H4 (cell line): ENCODE measurements around the gene UBAC2. TPM values are rescaled to one million over a fixed set of nuclear protein-coding genes. Genes with fewer than 3 reads are reported as not detected.
A peak's percentile ranks its signal among the peaks of the same experiment; 100 is the strongest.

Experiments
- DNase-seq: peaks from one replicate; pipeline ENCODE4 v3.0.0-alpha.2; 2015; ENCODE audit warnings: low spot score
- total RNA-seq: library from RNA; depleted of rRNA; stranded (reverse); fragments of >200 nt; shearing (Covaris generic); gene quantifications from 2 replicates; pipeline ENCODE4 v1.2.3, GENCODE V29; 2014

The UBAC2 gene
- total RNA-seq, 1 experiment from 2014 or later = 29.8 TPM

DNA sequence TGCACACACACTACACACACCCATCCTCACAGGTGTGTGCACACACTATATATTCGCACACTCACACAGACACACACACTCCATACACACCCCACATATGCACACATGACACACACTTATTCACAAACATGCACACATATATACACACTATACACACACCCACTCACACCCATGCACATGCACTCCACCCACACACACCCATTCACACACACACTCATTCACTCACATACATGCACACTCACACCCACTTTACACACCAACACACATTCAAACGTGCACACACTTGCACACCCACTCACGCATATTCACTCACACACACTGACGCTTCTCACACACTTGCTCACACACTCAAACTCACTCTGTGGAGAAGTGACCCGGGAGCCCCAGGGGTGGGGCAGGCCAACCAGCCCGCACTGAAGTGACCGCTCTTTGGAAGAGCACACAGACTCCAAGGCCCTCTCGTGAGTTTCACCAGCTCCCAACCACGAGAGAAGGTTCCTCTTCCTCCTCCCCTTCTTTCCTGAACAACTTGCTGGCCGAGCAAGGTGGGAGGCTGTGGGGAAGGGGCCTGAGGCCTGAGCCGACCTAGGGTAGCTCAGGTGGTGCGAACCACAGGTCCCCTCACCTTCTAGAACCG lies 214.5 kb downstream of the UBAC2 start:
- DNase-seq = no peak

DNA sequence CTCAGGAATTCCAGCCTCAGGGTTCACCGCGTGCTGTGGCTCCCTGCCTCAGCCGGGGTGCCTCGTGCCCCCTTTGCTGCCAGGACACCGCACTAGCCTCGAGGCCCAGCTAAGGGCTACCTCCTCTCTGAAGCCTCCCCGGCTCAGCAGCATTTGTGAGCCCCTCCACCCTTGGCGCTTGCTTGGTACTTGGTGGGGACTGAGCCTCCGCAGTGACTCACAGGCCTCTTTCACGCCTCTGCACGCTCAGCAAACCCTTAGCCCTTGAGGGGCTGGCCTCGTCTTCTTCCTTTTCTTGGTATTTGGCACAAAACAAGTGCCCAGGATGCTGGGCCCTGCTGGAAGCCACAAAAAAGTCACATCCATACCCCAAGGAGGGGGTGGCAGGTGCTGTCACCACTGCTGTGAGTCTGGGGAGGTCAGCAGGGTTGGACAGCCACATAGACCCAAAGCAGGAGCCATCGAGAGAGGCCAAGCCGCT lies 215.2 kb downstream of the UBAC2 start:
- DNase-seq = no peak

DNA sequence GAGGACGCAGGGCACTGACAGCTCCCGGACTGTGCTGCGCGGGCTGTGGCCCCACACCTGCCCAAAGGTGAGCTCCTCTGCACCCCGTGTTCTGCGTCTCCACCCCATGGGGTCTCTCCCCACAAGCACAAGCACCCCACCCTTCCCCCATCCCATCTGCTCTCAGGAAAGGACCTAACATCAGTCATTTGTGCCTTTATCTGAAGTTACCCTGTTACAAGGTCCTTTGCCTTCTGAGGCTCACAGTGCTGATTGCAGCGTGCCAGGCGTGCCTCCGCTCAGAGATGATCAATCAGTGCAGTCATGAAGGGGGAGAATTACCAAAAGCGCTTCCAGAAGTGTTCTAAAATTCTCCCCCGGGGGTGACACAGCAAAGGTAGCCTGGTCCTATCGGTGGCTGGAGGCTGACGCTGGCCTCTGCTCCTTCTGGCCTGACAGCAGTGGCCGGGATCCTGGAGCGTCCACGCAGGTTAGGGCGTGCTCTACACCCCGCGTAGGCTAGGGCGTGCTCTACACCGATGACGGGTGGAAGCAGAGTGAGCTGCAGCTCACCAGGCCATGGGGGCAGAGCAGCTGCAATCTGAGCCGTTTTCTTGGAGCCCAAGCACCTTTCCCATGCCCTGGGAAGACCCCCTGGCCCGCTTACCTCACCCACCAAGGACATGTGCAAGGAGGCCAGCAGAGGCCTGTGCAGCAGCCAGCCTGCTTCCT lies 215.9 kb downstream of the UBAC2 start:
- no peak for DNase-seq

DNA sequence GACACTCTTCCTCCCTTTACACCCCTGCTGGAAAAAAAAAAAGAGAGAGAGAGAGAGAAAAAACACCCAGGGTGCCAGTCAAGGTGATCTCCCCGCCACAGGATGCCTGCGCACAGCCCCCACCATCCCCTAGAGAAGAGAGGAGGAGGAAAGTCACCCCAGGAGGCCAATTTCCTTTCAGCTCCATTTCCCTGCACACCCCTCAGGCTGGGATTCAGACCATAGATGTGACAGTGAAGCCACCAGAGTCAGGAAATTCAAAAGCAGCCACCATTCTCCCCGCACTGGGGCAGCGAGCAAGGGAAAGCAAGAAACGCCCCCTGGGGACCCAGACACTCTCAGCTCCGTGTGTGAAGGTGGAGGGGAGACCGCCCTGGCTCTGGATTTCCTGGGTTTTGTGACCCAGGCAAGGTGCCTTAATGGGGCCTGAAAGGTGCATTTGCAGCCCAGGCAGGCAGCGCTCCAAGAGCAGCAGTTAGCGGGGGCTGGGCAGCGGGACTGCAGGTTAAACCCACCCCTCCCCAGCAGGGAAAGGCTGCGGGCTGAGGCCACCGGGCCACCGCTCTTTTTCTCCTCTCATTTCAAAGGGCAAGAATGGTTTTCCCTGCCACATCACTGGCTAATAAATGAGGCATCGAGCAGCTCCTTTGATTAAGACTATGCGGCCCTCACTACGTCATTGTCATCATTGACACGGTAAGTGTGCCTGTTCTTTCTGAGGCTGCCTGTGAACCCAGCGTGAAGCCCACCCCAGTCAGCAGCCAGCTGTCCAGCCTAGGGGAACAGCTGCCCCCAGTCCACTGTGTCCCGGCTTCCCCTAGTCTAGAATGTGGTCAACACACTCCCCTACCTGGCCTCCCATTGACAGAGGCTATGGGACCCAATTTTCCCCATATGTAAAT lies 216.8 kb downstream of the UBAC2 start:
- no peak for DNase-seq

DNA sequence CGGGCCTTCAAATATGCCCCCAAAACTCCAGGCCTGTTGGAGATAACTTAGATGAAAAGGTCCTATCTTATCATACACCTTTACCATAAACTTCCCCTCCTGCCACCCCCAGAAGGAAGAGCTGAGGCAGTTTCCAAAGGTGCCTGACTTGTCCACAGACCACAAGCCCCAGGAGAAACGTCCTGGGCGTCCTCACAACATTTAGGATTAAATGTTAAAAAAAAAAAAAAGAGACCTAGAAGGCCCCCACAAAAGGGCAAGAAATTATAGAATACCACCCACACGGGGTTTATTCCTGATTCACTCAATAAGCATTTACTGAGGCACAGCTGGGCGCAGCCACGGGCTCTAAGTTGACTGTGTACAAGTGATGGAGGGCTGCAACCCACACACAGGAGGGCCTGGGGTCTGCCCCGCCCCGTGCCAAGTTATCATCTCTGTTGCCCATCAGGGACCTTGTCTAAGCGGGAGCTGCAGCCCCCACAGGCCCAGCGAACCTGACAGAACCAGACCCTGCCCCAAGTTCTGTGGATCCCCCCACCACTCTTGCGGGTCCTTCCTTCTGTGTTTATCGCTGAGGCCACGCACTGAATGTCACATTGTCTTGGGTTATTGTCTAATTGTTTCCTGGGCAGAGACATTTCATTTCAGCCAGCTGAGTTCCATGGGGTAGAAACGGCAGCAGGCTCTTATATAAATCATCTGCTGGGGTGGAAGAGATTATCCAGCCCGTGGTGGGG lies 217.6 kb downstream of the UBAC2 start:
- DNase-seq = no peak

DNA sequence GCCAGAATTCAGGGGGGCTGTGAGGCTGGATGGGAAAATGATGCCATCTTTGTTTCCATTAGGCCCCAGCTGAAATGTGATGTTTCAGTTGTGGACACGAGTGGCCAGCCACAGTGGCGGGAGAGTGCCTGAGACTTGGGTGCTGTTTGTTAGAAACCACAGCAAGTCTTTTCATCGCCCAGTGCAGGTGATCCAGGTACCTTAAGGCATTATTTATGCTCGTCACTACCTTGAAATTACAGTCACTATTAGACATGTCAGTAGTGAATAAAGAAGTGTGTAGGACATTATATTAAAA lies 218.1 kb downstream of the UBAC2 start:
- DNase-seq = no peak

DNA sequence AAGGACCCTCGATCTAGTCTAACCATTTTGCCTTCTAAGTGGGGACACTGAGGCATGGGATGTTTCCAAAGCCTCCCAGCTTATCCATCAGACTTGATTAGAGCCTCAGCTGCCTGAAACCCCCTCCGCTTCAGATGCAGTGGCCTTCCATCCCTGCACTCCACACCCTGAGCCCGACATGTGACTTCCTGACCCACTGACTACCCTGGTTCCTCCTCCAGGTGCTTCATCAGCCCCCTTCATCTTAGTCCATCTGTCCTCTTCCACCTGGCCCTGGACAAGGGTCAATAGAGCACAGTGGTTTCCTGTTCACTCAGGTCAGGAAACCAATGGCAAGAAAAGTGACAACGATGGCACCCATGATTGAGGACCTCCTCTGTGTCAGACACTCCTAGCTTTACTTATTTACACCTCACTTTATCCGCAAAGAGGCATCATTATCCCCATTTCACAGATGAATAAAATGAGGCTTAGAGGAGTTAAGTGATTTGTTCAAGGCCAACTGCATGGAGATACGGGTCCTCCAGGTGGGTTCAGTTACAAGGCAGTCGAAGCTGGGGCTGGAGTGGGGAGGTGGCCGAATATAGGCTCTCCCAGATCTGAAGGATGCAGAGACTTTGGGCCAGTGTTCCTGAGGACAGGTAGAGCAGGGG lies 219.1 kb downstream of the UBAC2 start:
- DNase-seq = no peak

DNA sequence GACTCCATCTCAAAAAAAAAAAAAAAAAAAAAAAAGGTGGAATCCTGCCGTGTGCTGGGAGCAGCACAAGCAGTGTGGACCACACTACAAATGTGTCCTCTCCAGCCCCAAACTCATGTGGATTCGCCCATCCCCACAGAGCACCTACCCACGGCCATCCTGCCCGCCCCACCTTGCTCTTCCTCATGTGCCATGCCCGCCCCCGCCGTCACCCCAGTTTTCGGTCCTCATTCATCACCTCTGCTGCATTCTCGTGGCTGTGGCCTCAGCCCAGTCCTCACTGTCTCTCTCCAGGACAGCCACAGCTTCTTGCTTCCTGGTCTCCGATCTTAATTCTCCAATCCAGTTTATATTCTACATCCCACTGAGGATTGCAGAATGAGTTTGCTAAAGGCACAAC lies 220.6 kb downstream of the UBAC2 start:
- no peak for DNase-seq

DNA sequence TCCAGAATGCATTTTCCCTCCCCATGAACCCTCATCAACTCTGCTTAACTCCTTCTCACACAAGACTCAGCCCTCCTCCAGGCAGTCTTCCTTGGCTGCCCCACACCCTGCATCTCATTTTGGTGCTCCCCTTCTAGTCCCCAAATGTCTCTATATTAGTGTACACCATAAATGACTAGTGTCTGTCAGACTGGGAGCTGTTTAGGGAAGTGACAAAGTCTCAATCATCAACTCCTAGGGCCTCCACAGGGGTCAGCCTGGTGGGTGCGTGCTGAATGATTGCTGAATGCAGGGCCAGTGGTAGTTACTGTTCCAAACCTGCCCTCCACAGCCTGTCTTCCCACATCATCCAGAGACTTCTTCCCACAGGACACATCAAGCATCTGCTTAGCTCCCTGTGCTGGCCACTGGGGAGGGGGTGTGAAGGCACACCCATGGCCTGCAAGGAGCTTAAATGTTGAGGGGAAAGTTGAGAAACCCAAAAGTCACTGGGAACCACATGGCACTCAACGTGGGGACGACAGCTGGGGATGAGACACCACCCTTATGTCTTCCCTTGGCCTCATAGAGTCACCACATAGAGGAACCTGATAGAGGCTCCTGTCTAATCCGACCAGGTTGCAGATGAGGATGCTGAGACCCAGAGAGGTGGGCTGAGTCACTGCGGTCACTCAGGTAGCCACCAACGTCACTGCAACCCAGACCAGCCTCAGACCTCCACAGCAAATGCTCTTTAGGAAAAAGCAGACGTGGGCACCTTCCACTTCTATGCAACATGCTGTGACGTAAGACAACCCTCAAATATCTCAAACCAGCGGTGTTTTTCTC lies 221.3 kb downstream of the UBAC2 start:
- no peak for DNase-seq

DNA sequence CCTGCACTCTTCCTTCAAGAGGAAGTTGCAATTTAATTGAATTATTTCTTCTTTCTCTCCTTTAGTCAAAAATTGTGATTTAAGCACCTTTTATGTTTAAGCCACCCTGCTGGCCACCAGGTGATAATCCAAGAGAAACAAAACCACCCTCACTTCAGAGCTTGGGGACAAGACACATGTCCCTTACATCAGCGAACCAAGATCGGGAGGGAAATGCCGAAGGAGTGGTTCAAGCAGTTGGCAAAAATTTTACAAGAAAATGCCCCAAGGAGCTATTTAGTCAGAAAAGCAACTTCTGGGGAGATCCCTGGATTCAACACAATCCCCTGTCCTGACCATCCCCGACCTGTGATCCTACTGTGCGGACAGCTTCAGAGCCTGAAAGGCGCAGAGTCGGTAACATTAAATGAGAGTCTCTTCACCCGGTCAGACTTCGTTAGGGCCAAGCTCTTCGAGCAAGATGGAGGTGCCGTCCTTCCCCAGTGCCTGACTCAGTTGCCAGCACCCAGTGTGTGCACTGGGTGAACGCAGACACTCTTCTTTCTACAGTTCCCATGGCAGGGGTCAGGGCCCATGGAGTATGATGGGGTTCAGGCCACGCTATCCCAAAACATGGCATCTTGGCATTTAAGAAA lies 222.0 kb downstream of the UBAC2 start:
- no peak for DNase-seq

DNA sequence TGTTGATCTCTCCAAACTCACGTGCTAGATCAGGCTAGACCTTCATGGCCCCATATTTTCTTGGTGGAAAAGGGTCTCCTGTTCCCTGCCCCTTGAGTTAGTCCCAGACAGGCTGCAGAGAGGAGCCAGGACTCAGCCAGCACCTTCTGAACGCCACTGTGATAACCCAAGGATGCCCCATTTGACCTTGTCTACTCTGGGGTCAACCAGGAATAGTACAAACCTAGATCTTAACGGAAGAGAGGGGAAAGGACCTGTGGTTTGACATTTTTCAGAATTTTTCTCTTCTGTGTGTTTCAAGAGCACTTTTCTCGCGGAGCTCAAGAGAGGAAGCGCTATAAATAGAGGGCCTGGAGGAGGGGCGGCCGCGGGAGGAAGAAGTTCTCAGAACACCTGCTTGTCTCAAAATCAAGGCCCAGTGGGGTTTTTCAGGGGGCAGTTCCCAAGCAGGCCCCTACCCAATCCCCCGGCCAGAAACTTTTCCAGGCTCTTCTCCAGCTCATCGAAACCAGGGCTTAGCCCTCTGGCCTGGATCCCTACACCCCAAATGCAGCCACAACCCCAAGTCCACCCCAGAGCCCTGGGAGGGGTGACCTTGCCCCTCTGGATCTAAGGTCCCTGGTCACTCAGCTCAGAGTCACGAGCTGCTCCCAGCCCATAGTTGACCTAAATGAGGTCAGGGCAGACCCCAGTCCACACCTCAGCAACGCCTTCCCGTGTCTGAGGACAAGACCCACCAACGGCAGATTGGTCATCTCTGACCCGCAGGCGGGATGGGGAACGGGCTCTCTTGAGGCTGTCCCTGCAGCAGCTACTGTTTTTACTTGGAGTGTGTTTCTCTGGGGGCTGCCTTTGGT lies 225.1 kb downstream of the UBAC2 start:
- DNase-seq = no peak

DNA sequence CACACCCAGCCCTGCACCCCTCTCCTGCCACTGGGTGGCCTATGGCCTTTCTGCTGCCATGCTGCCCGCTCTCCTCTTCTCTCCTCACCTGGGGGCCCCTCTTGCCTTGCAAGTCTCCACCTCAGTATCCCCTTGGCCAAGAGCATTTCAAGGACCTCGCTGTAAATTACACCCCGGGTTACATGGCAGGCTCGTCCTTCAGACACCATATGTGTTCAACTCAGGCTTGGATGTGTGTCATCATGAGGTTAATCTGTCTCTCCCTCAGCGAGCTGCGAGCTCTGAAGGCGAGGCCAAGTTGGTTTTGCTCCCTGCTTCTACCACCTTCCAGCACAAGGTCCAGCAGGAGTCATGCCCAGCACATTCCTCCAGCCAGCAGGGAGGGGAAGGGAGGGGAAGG lies 225.8 kb downstream of the UBAC2 start:
- no peak for DNase-seq

DNA sequence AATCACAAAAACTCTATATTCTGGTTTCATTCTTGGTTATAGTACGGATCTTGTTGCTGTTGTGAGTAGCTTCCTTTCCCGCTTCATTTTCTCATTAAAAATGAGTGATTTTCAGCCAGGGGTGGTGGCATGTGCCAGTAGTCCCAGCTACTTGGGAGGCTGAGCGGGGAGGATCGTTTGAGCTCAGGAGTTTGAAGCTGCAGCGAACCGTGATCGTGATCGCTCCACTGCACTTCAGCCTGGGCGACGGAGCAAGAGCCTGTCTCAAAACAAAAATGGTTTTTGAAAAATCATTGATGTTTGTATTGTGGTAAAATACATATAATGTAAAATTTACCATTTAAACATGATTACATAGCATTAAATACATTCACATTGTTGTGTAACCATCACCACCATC lies 229.0 kb downstream of the UBAC2 start:
- DNase-seq = no peak

DNA sequence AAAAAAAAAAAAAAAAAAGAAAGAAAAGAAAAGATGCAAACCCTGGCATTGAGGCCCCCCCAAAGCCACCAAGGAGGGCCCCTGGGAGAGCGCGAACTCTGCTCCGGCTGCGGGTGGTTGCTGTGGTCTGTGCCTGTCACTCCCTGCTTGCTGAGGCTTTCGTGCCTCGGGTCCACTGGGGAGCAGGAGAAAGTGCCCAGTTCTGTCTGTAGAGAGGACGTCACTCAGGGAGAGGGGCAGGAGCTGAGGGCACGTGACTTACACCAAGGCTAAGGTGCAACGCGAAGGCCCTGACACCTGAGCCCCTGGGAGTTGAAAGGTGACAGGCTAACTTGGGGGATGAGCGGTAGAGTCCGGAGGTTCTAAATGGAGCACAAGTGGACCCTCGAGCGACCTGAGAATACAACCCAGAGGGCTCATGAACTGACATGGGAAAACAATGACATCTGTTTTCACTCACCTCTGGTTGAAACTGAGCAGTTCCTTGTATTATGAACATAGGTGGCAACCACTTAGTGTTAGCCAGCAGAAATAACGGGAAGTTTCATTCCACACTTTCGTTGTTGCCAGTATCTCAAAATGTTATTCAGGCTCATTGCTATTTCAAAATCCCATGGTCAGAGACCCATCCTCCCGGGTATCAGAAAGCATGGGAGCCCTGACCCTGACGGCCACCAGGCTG lies 231.4 kb downstream of the UBAC2 start:
- DNase-seq = no peak

DNA sequence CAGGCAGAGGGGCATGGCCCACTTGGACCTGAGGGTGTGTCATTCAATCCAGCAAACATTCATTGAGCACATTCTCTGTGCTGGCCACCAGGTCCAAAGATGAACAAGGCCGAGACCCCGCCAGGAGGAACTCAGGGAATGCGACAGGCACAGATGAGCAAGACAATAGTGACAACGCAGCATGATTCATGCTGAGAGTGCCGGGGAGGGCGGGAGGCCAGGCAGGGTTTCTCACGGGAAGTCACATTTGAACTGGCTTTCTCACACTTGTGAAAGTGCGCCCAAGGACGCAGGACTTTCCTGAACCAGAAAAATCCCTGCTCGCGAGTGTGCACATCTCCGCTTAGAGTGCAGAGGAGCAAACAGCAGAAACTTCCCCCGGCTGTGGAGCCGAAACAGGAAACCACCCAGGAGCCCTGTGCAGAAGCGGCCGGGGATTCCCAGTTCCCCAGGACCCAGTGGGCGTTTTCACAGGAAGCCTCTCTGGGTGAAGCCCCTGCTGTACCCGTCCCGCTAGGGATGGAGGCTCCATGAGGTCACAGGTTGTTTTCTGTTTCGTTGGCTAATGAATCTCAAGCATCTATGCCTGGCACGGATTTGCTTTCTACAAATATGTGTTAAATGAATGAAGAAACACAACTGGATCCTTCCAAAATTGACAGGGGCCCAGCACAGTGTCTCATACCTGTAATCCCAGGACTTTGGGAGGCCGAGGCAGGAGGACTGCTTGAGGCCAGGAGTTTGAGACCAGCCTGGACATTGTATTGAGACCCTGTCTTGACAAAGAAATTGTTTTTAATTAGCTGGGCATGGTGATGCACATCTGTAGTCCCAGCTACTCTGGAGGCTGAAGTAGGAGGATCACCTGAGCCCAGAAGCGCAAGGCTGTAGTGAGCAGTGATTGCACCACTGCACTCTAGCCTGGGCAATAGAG lies 232.2 kb downstream of the UBAC2 start:
- DNase-seq = peak; percentile 15

DNA sequence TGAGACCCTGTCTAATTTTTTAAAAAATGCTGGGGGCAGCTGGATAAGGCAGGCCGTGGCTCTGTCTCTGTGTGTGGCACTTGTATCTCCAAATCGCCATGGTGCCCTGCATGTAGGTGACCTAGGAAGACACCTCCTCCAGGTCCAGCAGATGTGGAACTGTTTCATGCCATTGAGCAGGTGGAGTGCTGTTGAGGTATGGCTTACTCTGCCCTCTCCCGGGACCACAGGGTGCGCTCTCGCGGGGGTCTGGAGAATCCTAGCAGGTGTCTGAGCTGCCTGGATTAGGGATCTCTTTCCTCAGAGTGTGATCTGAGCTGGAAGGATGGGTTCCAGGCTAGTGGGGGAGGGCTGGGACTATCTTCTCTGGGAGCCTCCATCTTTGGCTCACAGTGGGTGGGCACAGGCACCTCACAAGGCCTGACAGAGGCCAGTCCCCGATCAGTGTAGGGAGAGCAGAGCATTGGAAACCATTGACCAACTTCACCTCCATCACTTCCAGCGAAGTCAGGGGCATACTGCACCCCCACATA lies 233.0 kb downstream of the UBAC2 start:
- DNase-seq = no peak

DNA sequence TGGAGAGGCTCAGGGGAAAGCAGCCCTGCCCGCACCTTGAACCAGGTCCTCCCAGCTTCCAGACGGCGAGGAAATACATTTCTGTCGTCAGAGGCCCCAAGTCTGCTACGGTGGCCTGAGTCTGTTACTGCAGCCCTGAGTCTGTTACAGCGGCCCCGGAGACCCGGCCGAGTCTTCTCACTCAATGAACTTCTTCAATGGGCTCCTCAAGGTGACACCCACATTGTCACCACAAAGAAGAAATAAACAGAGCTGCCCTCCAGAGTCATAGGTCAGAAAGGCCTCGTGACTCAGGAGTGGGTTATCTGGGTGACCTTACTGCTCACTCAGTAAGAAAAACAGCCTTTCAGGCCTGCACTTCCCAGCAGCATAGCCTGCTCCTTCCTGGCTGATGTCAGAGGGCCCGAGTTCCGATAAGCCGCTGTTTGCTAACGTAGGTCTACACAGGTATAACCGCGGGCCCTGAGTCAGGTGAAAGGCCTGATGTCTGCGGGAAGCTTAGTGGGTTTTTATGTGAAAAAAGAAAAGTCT lies 233.7 kb downstream of the UBAC2 start:
- no peak for DNase-seq
